Measurements from ENCODE around the gene NOS1AP.

NOS1AP gene

DNA sequence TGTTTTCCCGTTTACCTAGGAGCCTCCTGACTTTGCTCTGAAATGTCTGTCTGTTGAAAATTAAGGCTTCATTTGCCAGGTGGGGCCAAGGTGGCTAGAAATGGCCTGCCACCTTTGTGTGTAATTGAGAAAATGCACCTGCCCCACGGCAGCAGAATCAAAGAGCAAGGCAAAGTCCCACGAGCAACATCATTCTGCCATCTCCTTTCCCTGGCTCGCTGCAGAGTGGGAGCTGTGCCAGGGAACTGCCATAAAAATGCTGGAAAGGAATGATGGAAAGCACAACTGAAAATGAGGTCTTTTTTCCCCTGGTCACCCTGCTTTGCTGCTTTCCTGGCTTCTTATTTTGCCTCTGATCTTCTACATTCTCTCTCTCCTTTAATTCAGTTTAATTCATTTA lies 40.3 kb upstream of the NOS1AP start:
- Histone ChIP-seq H3K4me3 (ENCODE audit: low read length) (no peak overlapping the region), H3K9me3 (ENCODE audit: control insufficient read depth, insufficient read depth, low read length) (no peaks in the 10 kb centered on the region), H4K20me1 (ENCODE audit: control insufficient read depth, insufficient read depth, low read depth, low read length) (no peaks in the 10 kb centered on the region), H3K4me1 (ENCODE audit: control insufficient read depth, low read length) (peaks cover 4% of the 10 kb centered on the region; the same call in 1 of the 2 replicates), H3K79me2 (ENCODE audit: control insufficient read depth, low read length) (no peaks in the 10 kb centered on the region), H3K4me2 (ENCODE audit: low read length) (no peak overlapping the region), H3F3A (ENCODE audit: control insufficient read depth, insufficient read depth) (no peaks in the 10 kb centered on the region), H3K36me3 (ENCODE audit: control insufficient read depth, low read length) (no peaks in the 10 kb centered on the region), H3K9me2 (replicated peaks; ENCODE audit: control insufficient read depth, low read length) (no peaks in the 10 kb centered on the region), H3K27me3 (ENCODE audit: control insufficient read depth, low read length) (peaks cover 59% of the 10 kb centered on the region), H3K27ac (ENCODE audit: low read depth, low read length) (no peak overlapping the region)
- TF ChIP-seq, protein P1, sequence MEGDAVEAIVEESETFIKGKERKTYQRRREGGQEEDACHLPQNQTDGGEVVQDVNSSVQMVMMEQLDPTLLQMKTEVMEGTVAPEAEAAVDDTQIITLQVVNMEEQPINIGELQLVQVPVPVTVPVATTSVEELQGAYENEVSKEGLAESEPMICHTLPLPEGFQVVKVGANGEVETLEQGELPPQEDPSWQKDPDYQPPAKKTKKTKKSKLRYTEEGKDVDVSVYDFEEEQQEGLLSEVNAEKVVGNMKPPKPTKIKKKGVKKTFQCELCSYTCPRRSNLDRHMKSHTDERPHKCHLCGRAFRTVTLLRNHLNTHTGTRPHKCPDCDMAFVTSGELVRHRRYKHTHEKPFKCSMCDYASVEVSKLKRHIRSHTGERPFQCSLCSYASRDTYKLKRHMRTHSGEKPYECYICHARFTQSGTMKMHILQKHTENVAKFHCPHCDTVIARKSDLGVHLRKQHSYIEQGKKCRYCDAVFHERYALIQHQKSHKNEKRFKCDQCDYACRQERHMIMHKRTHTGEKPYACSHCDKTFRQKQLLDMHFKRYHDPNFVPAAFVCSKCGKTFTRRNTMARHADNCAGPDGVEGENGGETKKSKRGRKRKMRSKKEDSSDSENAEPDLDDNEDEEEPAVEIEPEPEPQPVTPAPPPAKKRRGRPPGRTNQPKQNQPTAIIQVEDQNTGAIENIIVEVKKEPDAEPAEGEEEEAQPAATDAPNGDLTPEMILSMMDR (IDR thresholded peaks at IDR 0.05; ENCODE audit: low read depth, low read length, poor library complexity, severe bottlenecking) = no peak
- no peak for TF ChIP-seq EZH2phosphoT487 (IDR thresholded peaks at IDR 0.05; ENCODE audit: borderline replicate concordance, low read length)

DNA sequence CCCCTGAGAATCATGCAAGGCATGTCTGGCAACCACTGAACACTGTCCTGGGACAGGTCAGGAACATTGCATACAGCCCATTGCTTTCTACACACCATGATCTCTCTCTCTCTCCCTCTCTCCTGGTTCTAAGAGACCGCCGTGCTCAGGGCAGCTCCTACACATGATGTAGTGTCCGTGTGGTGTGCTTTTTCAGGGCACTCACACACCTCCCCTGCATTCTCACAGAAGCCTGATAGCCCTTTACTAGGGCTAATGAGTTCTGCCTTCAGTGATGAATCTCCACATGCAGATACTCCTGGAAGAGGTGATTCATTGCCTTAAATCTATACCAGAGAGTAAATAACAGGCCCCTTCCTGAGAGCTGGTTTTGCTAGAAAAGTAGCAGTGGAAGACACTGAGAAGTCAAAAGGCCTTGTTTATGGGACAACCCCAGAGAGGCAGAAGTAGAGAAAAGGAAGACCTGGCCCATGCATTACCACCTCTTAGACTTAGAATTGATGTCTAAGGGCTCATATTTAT lies 38.7 kb upstream of the NOS1AP start:
- H3K4me1 ChIP-seq (ENCODE audit: control insufficient read depth, low read length) = peaks cover 4% of the 10 kb centered on the region; the same call in 1 of the 2 replicates
- no peaks in the 10 kb centered on the region for H3F3A ChIP-seq (ENCODE audit: control insufficient read depth, insufficient read depth)
- peaks cover 49% of the 10 kb centered on the region for H3K27me3 ChIP-seq (ENCODE audit: control insufficient read depth, low read length)
- no peaks in the 10 kb centered on the region for H4K20me1 ChIP-seq (ENCODE audit: control insufficient read depth, insufficient read depth, low read depth, low read length)
- no peaks in the 10 kb centered on the region for H3K36me3 ChIP-seq (ENCODE audit: control insufficient read depth, low read length)
- no peaks in the 10 kb centered on the region for H3K9me2 ChIP-seq (replicated peaks; ENCODE audit: control insufficient read depth, low read length)
- TF ChIP-seq, protein P1 (IDR thresholded peaks at IDR 0.05; ENCODE audit: low read depth, low read length, poor library complexity, severe bottlenecking) = no peak
- TF ChIP-seq EZH2phosphoT487 (IDR thresholded peaks at IDR 0.05; ENCODE audit: borderline replicate concordance, low read length) = no peak
- H3K4me3 ChIP-seq (ENCODE audit: low read length) = no peak overlapping the region
- H3K27ac ChIP-seq (ENCODE audit: low read depth, low read length) = no peak overlapping the region
- no peak overlapping the region for H3K4me2 ChIP-seq (ENCODE audit: low read length)
- no peaks in the 10 kb centered on the region for H3K79me2 ChIP-seq (ENCODE audit: control insufficient read depth, low read length)
- H3K9me3 ChIP-seq (ENCODE audit: control insufficient read depth, insufficient read depth, low read length) = no peaks in the 10 kb centered on the region

DNA sequence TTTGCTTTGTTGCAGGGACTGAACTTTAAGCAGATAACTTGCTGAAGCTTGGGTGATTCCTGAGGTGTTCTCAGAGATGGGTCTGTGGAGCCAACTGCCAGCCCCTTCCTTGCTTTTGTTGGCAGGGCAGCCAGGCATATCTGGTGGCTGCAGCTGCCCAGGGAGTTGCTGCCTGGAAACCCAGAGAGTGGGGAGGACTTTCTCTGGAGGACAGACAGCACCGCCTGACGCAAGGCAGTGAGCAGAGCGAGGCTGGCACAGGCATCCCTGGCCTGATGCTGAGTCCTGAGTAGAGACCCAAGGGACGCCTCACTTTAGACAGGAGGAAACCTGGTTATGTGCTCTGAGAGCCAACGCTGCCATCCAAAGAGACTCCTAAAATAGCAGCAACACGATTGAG lies 36.1 kb upstream of the NOS1AP start:
- TF ChIP-seq, protein P1 (IDR thresholded peaks at IDR 0.05; ENCODE audit: low read depth, low read length, poor library complexity, severe bottlenecking) = no peak
- TF ChIP-seq EZH2phosphoT487 (IDR thresholded peaks at IDR 0.05; ENCODE audit: borderline replicate concordance, low read length) = no peak
- peaks cover 4% of the 10 kb centered on the region; the same call in 1 of the 2 replicates for H3K4me1 ChIP-seq (ENCODE audit: control insufficient read depth, low read length)
- no peaks in the 10 kb centered on the region for H3K9me2 ChIP-seq (replicated peaks; ENCODE audit: control insufficient read depth, low read length)
- no peak overlapping the region for H3K4me3 ChIP-seq (ENCODE audit: low read length)
- H3K4me2 ChIP-seq (ENCODE audit: low read length) = no peak overlapping the region
- H3K36me3 ChIP-seq (ENCODE audit: control insufficient read depth, low read length) = no peaks in the 10 kb centered on the region
- H3K9me3 ChIP-seq (ENCODE audit: control insufficient read depth, insufficient read depth, low read length) = no peaks in the 10 kb centered on the region
- H3K27ac ChIP-seq (ENCODE audit: low read depth, low read length) = no peak overlapping the region
- peaks cover 44% of the 10 kb centered on the region for H3K27me3 ChIP-seq (ENCODE audit: control insufficient read depth, low read length)
- H4K20me1 ChIP-seq (ENCODE audit: control insufficient read depth, insufficient read depth, low read depth, low read length) = no peaks in the 10 kb centered on the region
- no peaks in the 10 kb centered on the region for H3F3A ChIP-seq (ENCODE audit: control insufficient read depth, insufficient read depth)
- no peaks in the 10 kb centered on the region for H3K79me2 ChIP-seq (ENCODE audit: control insufficient read depth, low read length)

All from DOHH2 (cell line).